ENCODE results near the gene KLHDC4. TPM values are rescaled to one million over a fixed set of nuclear protein-coding genes. Genes with fewer than 3 reads are reported as not detected.

The KLHDC4 gene
- total and polyA plus RNA-seq, 4 donors, result 8.2 to 27.6 (median 14.2) TPM

- Histone ChIP-seq H3K9ac (ENCODE audit: low read depth in 1 of 2, low read length in 2 of 2) (no peak overlapping the region), H3K9me3 (ENCODE audit: control insufficient read depth in 4 of 4, low read length in 3 of 4) (no peaks in the 10 kb centered on the region), H3K27ac (ENCODE audit: low read depth in 1 of 2, low read length in 2 of 2) (no peak overlapping the region), H3K36me3 (ENCODE audit: control insufficient read depth in 4 of 4, insufficient read depth in 3 of 4, low read depth in 1 of 4, low read length in 3 of 4) (peaks cover 7 to 57% (median 36%) of the 10 kb centered on the region in 4 donors), H3K4me1 (ENCODE audit: control insufficient read depth in 4 of 4, insufficient read depth in 4 of 4, low read length in 3 of 4) (no peaks in the 10 kb centered on the region), H3K4me3 (ENCODE audit: low read depth in 1 of 3, low read length in 3 of 3) (no peak overlapping the region), H3K27me3 (ENCODE audit: control insufficient read depth in 4 of 4, insufficient read depth in 4 of 4, low read length in 3 of 4) (no peaks in the 10 kb centered on the region)
- no peak for TF ChIP-seq HNF4G (IDR thresholded peaks at IDR 0.05)
- no peak for TF ChIP-seq SP1 (IDR thresholded peaks at IDR 0.05)
- TF ChIP-seq HNF4A (conservative IDR thresholded peaks at IDR 0.05), result no peak
- TF ChIP-seq TAF1 (conservative IDR thresholded peaks at IDR 0.05), result no peak
- no peak for TF ChIP-seq REST (IDR thresholded peaks at IDR 0.05)
- TF ChIP-seq RXRA (IDR thresholded peaks at IDR 0.05), result no peak
- TF ChIP-seq CTCF (IDR thresholded peaks at IDR 0.05; ENCODE audit: low read depth, low read length, missing input control), result no peak
- no peak for TF ChIP-seq RAD21 (IDR thresholded peaks at IDR 0.05)
- TF ChIP-seq FOXA1 (IDR thresholded peaks at IDR 0.05), result no peak
- TF ChIP-seq ATF3 (IDR thresholded peaks at IDR 0.05), result no peak
- no peak for TF ChIP-seq FOXA2 (IDR thresholded peaks at IDR 0.05)
- TF ChIP-seq ZBTB33 (IDR thresholded peaks at IDR 0.05), result no peak
- TF ChIP-seq YY1 (IDR thresholded peaks at IDR 0.05), result no peak
- TF ChIP-seq MAX (IDR thresholded peaks at IDR 0.05), result no peak
- no peak for TF ChIP-seq EGR1 (IDR thresholded peaks at IDR 0.05; ENCODE audit: low read depth in 2 of 2)
- TF ChIP-seq NR2F2 (IDR thresholded peaks at IDR 0.05), result no peak
- no peak for TF ChIP-seq GABPA (IDR thresholded peaks at IDR 0.05 in 1 of 2, conservative IDR thresholded peaks at IDR 0.05 in 1 of 2)
- TF ChIP-seq JUND (IDR thresholded peaks at IDR 0.05), result no peak
- no peak for DNase-seq (ENCODE audit: low spot score)
- WGBS, result 96% methylated on average over 8 of the region's 8 CpGs
These were observed 7.9 kb downstream of the KLHDC4 start for GRCh38 chr16:87757841-87758426.

Measured in liver (tissue), 9 donors.